Measurements from ENCODE around the gene KRTAP12-3.

The KRTAP12-3 gene

DNA sequence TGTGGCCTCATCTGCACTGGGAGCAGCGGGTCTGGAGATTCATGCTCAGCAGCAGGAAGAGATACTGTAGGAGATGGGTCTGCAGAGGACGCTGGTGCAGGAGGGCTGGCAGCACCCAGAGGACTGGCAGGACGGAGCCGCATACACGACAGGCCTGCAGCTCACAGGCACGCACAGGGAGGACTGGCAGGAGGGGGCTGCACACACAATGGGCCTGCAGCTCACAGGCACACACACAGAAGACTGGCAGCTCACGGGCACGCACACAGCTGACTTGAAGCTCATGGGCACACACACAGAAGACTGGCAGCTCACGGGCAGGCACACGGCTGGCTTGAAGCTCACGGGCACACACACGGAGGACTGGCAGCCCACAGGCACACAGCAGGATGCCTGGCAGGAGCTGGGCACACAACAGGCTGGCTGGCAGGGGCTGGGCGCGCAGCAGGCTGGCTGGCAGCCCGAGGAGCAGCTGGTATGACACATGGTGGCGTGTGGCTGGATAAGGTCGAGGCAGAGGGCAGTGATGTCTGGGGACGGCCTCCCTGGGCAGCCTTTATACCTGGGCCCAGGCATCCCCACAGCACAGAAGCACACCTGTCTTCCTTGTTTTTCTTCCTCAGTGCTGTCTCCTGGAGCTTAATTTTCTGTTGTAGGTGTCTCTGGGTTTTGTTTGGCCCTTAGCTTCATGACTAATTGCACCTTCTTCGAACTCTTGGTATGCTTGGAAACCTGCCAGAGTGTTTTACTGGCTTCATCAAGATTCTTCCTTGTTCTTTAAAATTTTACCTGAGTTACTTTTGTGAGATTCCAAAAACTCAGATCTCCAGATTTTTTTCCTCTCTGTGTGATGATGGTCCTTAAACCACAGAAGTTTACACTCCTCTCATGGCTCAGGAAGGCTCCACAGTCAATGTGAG is 8.9 kb downstream of the KRTAP12-3 start, which contains the start of gene KRTAP12-2:
TSS of gene KRTAP12-2 (minus strand) at position 527 of the 920 bp plus-strand sequence. CDS start at position 486, 41 bp downstream.
- no peak within 1 kb of the TSS for H3K4me2 ChIP-seq (ENCODE audit: low read length)
- no peak for TF ChIP-seq EZH2 (IDR thresholded peaks at IDR 0.05; ENCODE audit: borderline replicate concordance, low read length)
- TF ChIP-seq, protein P1, sequence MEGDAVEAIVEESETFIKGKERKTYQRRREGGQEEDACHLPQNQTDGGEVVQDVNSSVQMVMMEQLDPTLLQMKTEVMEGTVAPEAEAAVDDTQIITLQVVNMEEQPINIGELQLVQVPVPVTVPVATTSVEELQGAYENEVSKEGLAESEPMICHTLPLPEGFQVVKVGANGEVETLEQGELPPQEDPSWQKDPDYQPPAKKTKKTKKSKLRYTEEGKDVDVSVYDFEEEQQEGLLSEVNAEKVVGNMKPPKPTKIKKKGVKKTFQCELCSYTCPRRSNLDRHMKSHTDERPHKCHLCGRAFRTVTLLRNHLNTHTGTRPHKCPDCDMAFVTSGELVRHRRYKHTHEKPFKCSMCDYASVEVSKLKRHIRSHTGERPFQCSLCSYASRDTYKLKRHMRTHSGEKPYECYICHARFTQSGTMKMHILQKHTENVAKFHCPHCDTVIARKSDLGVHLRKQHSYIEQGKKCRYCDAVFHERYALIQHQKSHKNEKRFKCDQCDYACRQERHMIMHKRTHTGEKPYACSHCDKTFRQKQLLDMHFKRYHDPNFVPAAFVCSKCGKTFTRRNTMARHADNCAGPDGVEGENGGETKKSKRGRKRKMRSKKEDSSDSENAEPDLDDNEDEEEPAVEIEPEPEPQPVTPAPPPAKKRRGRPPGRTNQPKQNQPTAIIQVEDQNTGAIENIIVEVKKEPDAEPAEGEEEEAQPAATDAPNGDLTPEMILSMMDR (IDR thresholded peaks at IDR 0.05; ENCODE audit: low read length), result no peak
- H3K4me1 ChIP-seq (ENCODE audit: insufficient read depth, low read length, severe bottlenecking), result no peaks in the 10 kb centered on the region
- no peaks in the 10 kb centered on the region for H3K36me3 ChIP-seq (ENCODE audit: insufficient read depth, low read length)
- no peak within 1 kb of the TSS for H3K9ac ChIP-seq (ENCODE audit: low read length)
- no peaks in the 10 kb centered on the region; the same call in 1 of the 2 replicates for H3K27me3 ChIP-seq (ENCODE audit: insufficient read depth, low read length)
- no peak within 1 kb of the TSS for H3K27ac ChIP-seq (ENCODE audit: low read depth, low read length, poor library complexity, severe bottlenecking)
- H3K9me2 ChIP-seq (ENCODE audit: low read depth, low read length), result no peaks in the 10 kb centered on the region
- no peaks in the 10 kb centered on the region for H3K79me2 ChIP-seq (ENCODE audit: insufficient read depth, low read length)
- H2AFZ ChIP-seq (ENCODE audit: low read length), result no peak within 1 kb of the TSS
- H3K9me3 ChIP-seq (ENCODE audit: low read length), result no peaks in the 10 kb centered on the region
- H3F3A ChIP-seq (ENCODE audit: insufficient read depth, low read length), result no peaks in the 10 kb centered on the region
- H3K4me3 ChIP-seq (ENCODE audit: low read depth, low read length, poor library complexity, severe bottlenecking), result no peak within 1 kb of the TSS
- no peaks in the 10 kb centered on the region for H4K20me1 ChIP-seq (ENCODE audit: insufficient read depth, low read length)

DNA sequence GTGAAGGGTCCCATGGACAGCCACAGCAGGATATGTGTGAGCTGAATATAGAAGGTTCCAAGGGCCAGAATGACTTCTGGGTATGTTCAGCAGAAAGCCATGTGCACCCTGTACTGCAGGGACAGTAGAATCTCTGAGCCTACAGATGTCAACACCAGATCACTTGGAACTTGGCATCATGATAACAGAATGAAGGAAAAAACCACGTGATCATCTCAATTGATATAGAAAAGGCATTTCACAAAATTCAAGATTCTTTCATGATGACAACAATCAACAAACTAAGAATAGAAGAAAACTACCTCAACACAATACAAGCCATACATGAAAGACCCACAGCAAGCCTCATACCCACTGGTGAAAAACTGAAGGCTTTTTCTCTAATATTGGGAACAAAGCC is 9.9 kb downstream of the KRTAP12-3 start:
- H3K27ac ChIP-seq (ENCODE audit: low read depth, low read length, poor library complexity, severe bottlenecking), result no peak overlapping the region
- no peaks in the 10 kb centered on the region for H3K9me3 ChIP-seq (ENCODE audit: low read length)
- no peak overlapping the region for H3K9ac ChIP-seq (ENCODE audit: low read length)
- no peaks in the 10 kb centered on the region for H3K4me1 ChIP-seq (ENCODE audit: insufficient read depth, low read length, severe bottlenecking)
- H3K79me2 ChIP-seq (ENCODE audit: insufficient read depth, low read length), result no peaks in the 10 kb centered on the region
- no peaks in the 10 kb centered on the region; the same call in 1 of the 2 replicates for H3K27me3 ChIP-seq (ENCODE audit: insufficient read depth, low read length)
- no peaks in the 10 kb centered on the region for H4K20me1 ChIP-seq (ENCODE audit: insufficient read depth, low read length)
- TF ChIP-seq, protein P1 (IDR thresholded peaks at IDR 0.05; ENCODE audit: low read length), result no peak
- no peak for TF ChIP-seq EZH2 (IDR thresholded peaks at IDR 0.05; ENCODE audit: borderline replicate concordance, low read length)
- no peak overlapping the region for H3K4me3 ChIP-seq (ENCODE audit: low read depth, low read length, poor library complexity, severe bottlenecking)
- H3F3A ChIP-seq (ENCODE audit: insufficient read depth, low read length), result no peaks in the 10 kb centered on the region
- no peaks in the 10 kb centered on the region for H3K9me2 ChIP-seq (ENCODE audit: low read depth, low read length)
- H3K4me2 ChIP-seq (ENCODE audit: low read length), result no peak overlapping the region
- H2AFZ ChIP-seq (ENCODE audit: low read length), result no peak overlapping the region
- no peaks in the 10 kb centered on the region for H3K36me3 ChIP-seq (ENCODE audit: insufficient read depth, low read length)

DNA sequence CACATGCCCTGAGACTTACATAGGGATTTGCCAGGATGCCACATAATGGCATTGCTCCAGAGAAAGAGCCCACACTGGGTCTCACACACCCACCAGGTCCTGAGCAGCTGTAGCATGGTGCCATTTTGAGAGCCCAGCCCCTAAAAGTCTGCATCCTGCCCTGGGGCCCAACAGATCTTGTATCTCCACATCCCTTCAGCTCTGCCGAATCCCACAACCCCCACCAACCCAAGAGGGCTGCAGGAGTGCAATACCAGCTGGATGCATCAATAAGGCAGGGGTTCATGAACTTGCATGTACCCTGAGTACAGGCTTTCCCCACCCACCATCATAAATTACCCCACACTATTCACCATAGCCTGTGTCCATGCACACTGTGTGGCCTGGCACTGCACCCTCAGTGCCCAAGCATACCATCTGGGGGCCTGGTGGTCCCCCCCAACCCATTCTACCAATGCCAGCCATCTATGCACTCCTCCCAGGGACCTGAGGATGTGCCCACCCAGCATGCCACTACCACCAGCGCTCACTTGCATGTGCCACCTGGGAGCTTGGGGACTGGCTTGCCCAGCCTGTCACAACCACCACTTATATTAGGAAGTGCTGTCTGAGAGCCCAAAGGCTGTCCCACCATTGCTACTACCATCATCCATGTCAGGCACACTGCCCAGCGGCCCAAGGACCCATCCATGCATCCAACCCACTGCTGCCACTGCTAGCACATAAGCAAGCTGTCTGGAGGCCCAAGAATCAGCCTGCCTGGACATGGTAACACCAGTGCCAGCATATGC is 13.1 kb downstream of the KRTAP12-3 start:
- Histone ChIP-seq H3K27me3 (ENCODE audit: insufficient read depth, low read length) (no peaks in the 10 kb centered on the region; the same call in 1 of the 2 replicates), H3F3A (ENCODE audit: insufficient read depth, low read length) (no peaks in the 10 kb centered on the region)
- TF ChIP-seq, protein P1 (IDR thresholded peaks at IDR 0.05; ENCODE audit: low read length), result no peak
- no peak for TF ChIP-seq EZH2 (IDR thresholded peaks at IDR 0.05; ENCODE audit: borderline replicate concordance, low read length)

More for the DNA sequence above, 13.1 kb downstream of the KRTAP12-3 start:
- no peak overlapping the region for H2AFZ ChIP-seq (ENCODE audit: low read length)
- no peak overlapping the region for H3K9ac ChIP-seq (ENCODE audit: low read length)
- no peaks in the 10 kb centered on the region for H3K9me3 ChIP-seq (ENCODE audit: low read length)
- no peaks in the 10 kb centered on the region; the same call in 1 of the 2 replicates for H3K36me3 ChIP-seq (ENCODE audit: insufficient read depth, low read length)
- H3K4me1 ChIP-seq (ENCODE audit: insufficient read depth, low read length, severe bottlenecking), result no peaks in the 10 kb centered on the region
- no peaks in the 10 kb centered on the region for H3K9me2 ChIP-seq (ENCODE audit: low read depth, low read length)
- no peaks in the 10 kb centered on the region for H3K79me2 ChIP-seq (ENCODE audit: insufficient read depth, low read length)
- H3K27ac ChIP-seq (ENCODE audit: low read depth, low read length, poor library complexity, severe bottlenecking), result no peak overlapping the region
- no peaks in the 10 kb centered on the region for H4K20me1 ChIP-seq (ENCODE audit: insufficient read depth, low read length)
- no peak overlapping the region for H3K4me3 ChIP-seq (ENCODE audit: low read depth, low read length, poor library complexity, severe bottlenecking)
- H3K4me2 ChIP-seq (ENCODE audit: low read length), result no peak overlapping the region
